Measurements from ENCODE around the gene ENDOD1.
"Not testable (repeated sequence)": the region's sequence is repeated elsewhere in the genome, so short reads cannot be mapped to it uniquely, and the experiment has no call there.

The ENDOD1 gene

DNA sequence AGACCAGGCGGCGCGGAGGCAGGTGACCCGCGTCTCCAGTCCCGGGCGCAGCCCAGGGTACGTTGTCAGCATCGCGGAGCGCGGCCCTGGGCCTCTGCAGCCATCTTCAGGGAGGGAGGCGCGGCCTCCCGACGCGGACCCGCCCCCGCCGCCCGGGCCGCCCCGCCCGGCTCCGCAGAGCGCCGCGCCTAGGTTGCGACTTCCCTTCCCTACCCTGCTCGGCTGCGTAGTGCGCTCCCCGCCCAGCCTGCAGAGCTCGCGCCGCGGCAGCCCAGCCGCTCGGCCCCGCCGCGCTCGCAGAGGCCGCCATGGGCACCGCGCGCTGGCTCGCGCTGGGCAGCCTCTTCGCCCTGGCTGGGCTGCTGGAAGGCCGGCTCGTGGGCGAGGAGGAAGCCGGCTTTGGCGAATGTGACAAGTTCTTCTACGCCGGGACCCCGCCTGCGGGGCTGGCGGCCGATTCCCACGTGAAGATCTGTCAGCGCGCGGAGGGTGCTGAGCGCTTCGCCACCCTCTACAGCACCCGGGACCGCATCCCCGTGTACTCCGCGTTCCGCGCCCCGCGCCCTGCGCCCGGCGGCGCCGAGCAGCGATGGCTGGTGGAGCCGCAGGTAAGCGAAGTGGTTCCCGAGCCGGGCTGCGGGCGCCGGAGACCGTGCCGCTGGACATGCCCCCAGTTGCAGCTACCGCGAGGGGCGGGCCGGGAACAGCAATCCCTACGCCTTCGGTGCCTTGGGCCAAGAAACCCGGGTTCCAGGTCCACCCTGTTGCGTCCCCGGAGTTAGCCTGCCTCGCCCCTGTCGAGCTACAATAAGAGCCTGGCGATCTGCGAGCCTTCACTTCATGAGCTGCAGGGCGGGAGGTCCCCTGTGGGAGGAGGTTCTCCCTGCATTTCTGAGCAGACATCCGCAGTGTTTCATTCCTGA is at the start of gene ENDOD1:
Gene ENDOD1, plus strand, starts transcription at position 227 of the 923 bp plus-strand sequence. Its CDS starts 82 bp downstream, at position 309.
- peak within 1 kb of the TSS; percentile 83 for H3K27ac ChIP-seq
- TF ChIP-seq CTCF (conservative IDR thresholded peaks at IDR 0.05) = 0 out of 2 replicates have a peak, but pooled peaks have one; percentile 10

DNA sequence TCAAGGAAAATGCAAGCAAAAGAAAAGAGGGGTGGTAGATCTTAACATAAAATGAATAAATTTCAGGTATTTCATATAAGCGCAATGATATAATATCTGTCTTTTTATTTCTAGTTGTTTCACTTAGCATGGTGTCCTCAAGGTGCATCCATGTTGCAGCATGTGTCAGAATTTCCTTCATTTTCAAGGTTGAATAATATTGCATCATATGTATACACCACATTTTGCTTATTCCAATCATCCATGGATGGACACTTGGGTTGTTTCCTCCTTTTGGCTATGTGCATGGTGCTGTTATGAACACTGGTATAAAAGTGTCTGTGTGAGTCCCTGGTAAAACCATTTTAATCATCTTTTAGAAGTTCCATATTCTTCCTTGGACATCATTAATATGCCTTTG is 47.4 kb upstream of the ENDOD1 start:
- TF ChIP-seq CTCF (conservative IDR thresholded peaks at IDR 0.05) = no peak
- H3K27ac ChIP-seq = no peak overlapping the region

- TF ChIP-seq CTCF (conservative IDR thresholded peaks at IDR 0.05) = no peak
- no peak overlapping the region; the same call in 1 of the 2 replicates for H3K27ac ChIP-seq
Measured at GRCh38 chr11:95042906-95043305, 46.7 kb upstream of the ENDOD1 start.

DNA sequence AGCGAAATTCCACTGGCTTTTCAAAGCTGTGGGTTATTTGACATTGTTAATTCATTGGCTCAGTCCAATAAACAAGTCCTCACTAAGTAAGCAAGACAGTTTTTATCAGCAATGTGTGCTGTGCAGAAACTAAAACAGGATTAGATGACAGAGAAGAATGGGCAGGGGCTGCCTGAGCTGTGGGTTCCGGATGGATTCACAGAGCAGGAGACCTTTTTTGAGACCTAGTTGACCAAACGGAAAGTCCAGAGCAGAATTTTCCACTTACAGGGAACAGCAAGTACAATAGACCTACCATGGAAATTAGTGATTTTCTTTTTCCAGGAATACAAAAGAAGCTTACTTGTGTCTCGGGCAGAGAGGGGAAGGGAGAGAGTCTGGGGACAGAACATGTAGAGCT is 45.6 kb upstream of the ENDOD1 start:
- peak overlapping the region; percentile 18 for H3K27ac ChIP-seq
- no peak for TF ChIP-seq CTCF (conservative IDR thresholded peaks at IDR 0.05)

DNA sequence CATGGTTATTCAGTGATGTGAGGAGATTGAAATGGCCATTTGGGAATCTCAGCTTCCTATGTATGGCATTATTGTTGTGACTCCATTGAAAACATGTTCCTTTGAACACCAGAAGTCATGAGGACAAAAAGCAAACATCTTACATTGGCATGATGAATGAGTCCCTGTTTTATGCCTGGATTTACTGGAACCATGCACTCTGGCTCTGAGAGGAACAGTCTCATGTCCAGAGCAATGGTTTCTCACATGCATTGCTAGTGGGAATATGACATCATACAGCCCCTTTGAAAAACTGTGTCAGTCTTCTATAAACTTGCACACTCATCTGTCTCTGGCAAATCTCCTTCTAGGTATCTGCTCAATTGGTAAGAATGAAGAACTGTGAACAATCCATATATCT is 43.8 kb upstream of the ENDOD1 start:
- H3K27ac ChIP-seq = no peak overlapping the region
- no peak for TF ChIP-seq CTCF (conservative IDR thresholded peaks at IDR 0.05)

GRCh38 chr11:95049122-95049521 is 40.5 kb upstream of the ENDOD1 start, which contains the start of gene KDM4F:
KDM4F (plus strand) TSS chr11:95049422.
- not testable (repeated sequence) for H3K27ac ChIP-seq

- TF ChIP-seq CTCF (conservative IDR thresholded peaks at IDR 0.05) = no peak
- H3K27ac ChIP-seq = no peak overlapping the region
Measured at GRCh38 chr11:95050595-95051202, 38.9 kb upstream of the ENDOD1 start.
